ENCODE measurements around the gene ABCD1. TPM values are rescaled to one million over a fixed set of nuclear protein-coding genes. Genes with fewer than 3 reads are reported as not detected.
"Not testable (repeated sequence)": the region's sequence is repeated elsewhere in the genome, so short reads cannot be mapped to it uniquely, and the experiment has no call there.

Gene ABCD1
- total RNA-seq, 2 donors from 2014 or later = 14.7 to 17.7 TPM

DNA sequence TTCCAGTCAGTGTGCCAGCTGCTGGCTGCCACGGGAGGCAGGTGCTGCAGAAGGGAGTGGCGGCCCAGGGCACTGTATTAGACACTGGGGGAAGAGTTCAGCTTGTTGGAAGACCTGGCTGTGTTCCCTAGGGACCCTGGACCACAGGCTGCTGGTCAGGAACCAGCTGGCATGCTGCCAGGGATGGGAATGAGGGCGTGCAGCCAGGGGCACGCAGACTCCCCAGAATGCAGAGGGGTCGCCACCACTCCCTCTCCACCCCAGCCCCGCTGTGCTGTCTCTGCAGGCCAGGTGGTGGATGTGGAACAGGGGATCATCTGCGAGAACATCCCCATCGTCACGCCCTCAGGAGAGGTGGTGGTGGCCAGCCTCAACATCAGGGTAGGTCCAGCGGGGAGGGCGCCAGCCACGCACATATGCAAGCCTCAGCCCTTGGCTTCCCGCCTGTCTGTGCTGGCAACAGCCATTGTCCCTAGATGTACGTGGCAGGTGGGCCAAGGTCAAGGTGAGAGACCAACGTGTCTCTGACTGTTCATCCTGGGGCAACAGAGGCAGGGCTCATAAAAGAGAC lies 12.3 kb downstream of the ABCD1 start:
- H3K27me3 Mint-ChIP-seq = no peaks in the 10 kb centered on the region
- no peaks in the 10 kb centered on the region for H3K36me3 Mint-ChIP-seq (ENCODE audit: low read depth)
- H3K4me3 Mint-ChIP-seq = no peak overlapping the region
- H3K4me1 Mint-ChIP-seq = peaks cover 21% of the 10 kb centered on the region
- no peaks in the 10 kb centered on the region for H3K9me3 ChIP-seq (ENCODE audit: control insufficient read depth, low read length, poor library complexity, severe bottlenecking)
- DNase-seq (no peak), ATAC-seq (no peak)
- no peak overlapping the region for H3K27ac Mint-ChIP-seq

GRCh38 chrX:153738056-153738605 lies 13.5 kb downstream of the ABCD1 start:
- no peaks in the 10 kb centered on the region for H3K27me3 Mint-ChIP-seq
- H3K4me1 Mint-ChIP-seq = peaks cover 21% of the 10 kb centered on the region
- ATAC-seq (no peak), DNase-seq (no peak)
- H3K9me3 ChIP-seq (ENCODE audit: control insufficient read depth, low read length, poor library complexity, severe bottlenecking) = no peaks in the 10 kb centered on the region
- H3K36me3 Mint-ChIP-seq (ENCODE audit: low read depth) = no peaks in the 10 kb centered on the region
- no peak overlapping the region for H3K27ac Mint-ChIP-seq
- H3K4me3 Mint-ChIP-seq = no peak overlapping the region

GRCh38 chrX:153739754-153740486 lies 15.3 kb downstream of the ABCD1 start:
- Mint-ChIP-seq H3K4me3 (peak overlapping the region; percentile 89), H3K27ac (peak overlapping the region; percentile 53), H3K36me3 (ENCODE audit: low read depth) (no peaks in the 10 kb centered on the region), H3K4me1 (peaks cover 24% of the 10 kb centered on the region), H3K27me3 (no peaks in the 10 kb centered on the region)
- ATAC-seq (peak; percentile 75), DNase-seq (no peak)
- H3K9me3 ChIP-seq (ENCODE audit: control insufficient read depth, low read length, poor library complexity, severe bottlenecking) = no peaks in the 10 kb centered on the region

DNA sequence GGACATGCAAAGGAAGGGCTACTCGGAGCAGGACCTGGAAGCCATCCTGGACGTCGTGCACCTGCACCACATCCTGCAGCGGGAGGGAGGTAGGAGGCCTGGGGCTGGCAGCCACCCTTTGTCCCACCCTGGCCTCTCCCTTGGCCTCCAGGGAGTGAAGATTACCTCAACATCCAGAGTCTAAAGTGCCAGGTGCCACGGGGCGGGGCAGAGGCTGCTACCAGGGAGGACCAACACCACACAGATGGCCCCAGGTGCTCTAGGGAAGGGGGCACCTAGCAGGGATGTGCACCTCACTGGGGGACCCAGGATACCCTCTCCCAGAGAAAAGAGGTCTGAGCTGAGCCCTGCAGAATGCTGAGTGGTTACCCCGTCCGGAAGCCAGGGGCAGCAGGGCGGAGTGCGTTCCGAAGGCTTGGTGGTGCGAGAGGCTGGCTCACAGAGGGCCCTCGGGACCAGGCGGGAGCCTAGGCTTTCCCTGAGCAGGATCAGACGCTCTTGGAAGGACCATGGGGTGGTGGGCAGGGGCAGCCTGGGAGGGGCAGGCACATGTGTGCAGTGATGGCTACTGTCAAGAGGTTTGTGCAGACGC lies 16.1 kb downstream of the ABCD1 start:
- Mint-ChIP-seq H3K27me3 (no peaks in the 10 kb centered on the region), H3K27ac (peak overlapping the region; percentile 53), H3K4me1 (peaks cover 17% of the 10 kb centered on the region), H3K4me3 (peak overlapping the region; percentile 89), H3K36me3 (ENCODE audit: low read depth) (no peaks in the 10 kb centered on the region)
- DNase-seq (no peak), ATAC-seq (peak; percentile 21)
- H3K9me3 ChIP-seq (ENCODE audit: control insufficient read depth, low read length, poor library complexity, severe bottlenecking) = no peaks in the 10 kb centered on the region

- H3K27me3 Mint-ChIP-seq = no peaks in the 10 kb centered on the region
- no peaks in the 10 kb centered on the region for H3K36me3 Mint-ChIP-seq (ENCODE audit: low read depth)
- peaks cover 17% of the 10 kb centered on the region for H3K4me1 Mint-ChIP-seq
- no peak overlapping the region for H3K27ac Mint-ChIP-seq
- H3K4me3 Mint-ChIP-seq = peak overlapping the region; percentile 89
- H3K9me3 ChIP-seq (ENCODE audit: control insufficient read depth, low read length, poor library complexity, severe bottlenecking) = no peaks in the 10 kb centered on the region
- DNase-seq (no peak), ATAC-seq (no peak)
Observed at GRCh38 chrX:153741446-153741845, 16.8 kb downstream of the ABCD1 start.

GRCh38 chrX:153742111-153742510 lies 17.5 kb downstream of the ABCD1 start:
- H3K4me3 Mint-ChIP-seq; H3K9me3 ChIP-seq (ENCODE audit: control insufficient read depth, low read length, poor library complexity, severe bottlenecking); H3K36me3 Mint-ChIP-seq (ENCODE audit: low read depth); H3K27me3 Mint-ChIP-seq; DNase-seq; ATAC-seq; H3K27ac Mint-ChIP-seq: not testable (repeated sequence)
- H3K4me1 Mint-ChIP-seq = peaks cover 17% of the 10 kb centered on the region

DNA sequence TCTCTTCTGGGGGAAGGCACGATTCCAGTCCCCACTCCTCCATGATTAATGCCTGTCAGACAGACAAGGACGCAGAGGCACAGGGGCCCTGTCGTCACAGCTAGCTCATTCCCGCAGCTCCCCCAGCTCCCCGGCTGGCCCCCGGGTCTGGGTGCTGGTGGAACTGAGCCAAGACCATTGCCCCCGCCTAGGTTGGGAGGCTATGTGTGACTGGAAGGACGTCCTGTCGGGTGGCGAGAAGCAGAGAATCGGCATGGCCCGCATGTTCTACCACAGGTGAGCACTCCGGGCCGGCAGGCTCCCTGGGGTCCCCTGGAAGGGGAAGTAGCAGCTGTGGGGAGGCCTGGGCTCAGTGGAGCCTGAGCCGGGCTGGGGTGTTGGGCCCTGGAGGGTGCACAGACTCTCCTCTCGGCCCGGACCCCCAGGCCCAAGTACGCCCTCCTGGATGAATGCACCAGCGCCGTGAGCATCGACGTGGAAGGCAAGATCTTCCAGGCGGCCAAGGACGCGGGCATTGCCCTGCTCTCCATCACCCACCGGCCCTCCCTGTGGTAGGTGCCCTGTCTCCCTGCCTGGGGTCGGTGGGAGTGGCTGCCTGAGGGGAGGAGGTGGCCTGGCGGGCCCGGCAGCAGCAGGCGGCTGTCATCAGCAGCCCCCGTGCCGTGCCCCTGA lies 18.3 kb downstream of the ABCD1 start:
- not testable (repeated sequence) for H3K9me3 ChIP-seq (ENCODE audit: control insufficient read depth, low read length, poor library complexity, severe bottlenecking); H3K27ac Mint-ChIP-seq; ATAC-seq; DNase-seq; H3K27me3 Mint-ChIP-seq; H3K36me3 Mint-ChIP-seq (ENCODE audit: low read depth)
- peaks cover 17% of the 10 kb centered on the region for H3K4me1 Mint-ChIP-seq
- peak overlapping the region; percentile 36 for H3K4me3 Mint-ChIP-seq

- not testable (repeated sequence) for ATAC-seq; DNase-seq; H3K9me3 ChIP-seq (ENCODE audit: control insufficient read depth, low read length, poor library complexity, severe bottlenecking); H3K36me3 Mint-ChIP-seq (ENCODE audit: low read depth); H3K27me3 Mint-ChIP-seq; H3K4me3 Mint-ChIP-seq; H3K27ac Mint-ChIP-seq
- H3K4me1 Mint-ChIP-seq = peaks cover 17% of the 10 kb centered on the region
Observed at GRCh38 chrX:153743468-153744209, 19.0 kb downstream of the ABCD1 start.

GRCh38 chrX:153744210-153745066 lies 19.8 kb downstream of the ABCD1 start:
- no peaks in the 10 kb centered on the region for H3K9me3 ChIP-seq (ENCODE audit: control insufficient read depth, low read length, poor library complexity, severe bottlenecking)
- H3K36me3 Mint-ChIP-seq (ENCODE audit: low read depth) = no peaks in the 10 kb centered on the region
- no peak for ATAC-seq
- H3K4me3 Mint-ChIP-seq = no peak overlapping the region
- H3K4me1 Mint-ChIP-seq = peaks cover 17% of the 10 kb centered on the region
- DNase-seq = no peak
- H3K27ac Mint-ChIP-seq = no peak overlapping the region
- no peaks in the 10 kb centered on the region for H3K27me3 Mint-ChIP-seq

DNA sequence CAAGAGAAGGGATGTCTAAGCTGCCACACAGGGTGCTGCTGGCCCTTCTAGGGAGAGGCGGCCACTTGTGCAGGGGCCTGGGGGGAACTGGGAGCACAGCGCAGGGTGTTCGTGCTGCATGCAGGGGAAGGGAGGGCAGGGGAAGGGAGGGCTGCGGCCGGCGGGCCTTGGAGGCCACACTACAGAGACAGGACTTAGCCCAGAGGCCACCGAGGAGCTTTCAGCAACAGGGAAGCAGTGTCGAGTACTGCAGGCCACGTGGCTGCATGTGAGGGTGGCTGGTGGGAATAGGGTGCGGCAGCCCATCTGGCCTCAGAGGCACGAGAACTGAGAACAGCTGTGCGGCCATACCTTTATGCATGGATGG lies 20.4 kb downstream of the ABCD1 start:
- H3K27me3 Mint-ChIP-seq; H3K36me3 Mint-ChIP-seq (ENCODE audit: low read depth); H3K9me3 ChIP-seq (ENCODE audit: control insufficient read depth, low read length, poor library complexity, severe bottlenecking); H3K27ac Mint-ChIP-seq; DNase-seq; H3K4me3 Mint-ChIP-seq; ATAC-seq: not testable (repeated sequence)
- H3K4me1 Mint-ChIP-seq = peaks cover 17% of the 10 kb centered on the region

- no peak overlapping the region for H3K27ac Mint-ChIP-seq
- DNase-seq = no peak
- H3K27me3 Mint-ChIP-seq = no peaks in the 10 kb centered on the region
- H3K9me3 ChIP-seq (ENCODE audit: control insufficient read depth, low read length, poor library complexity, severe bottlenecking) = no peaks in the 10 kb centered on the region
- no peaks in the 10 kb centered on the region for H3K36me3 Mint-ChIP-seq (ENCODE audit: low read depth)
- peaks cover 9% of the 10 kb centered on the region for H3K4me1 Mint-ChIP-seq
- H3K4me3 Mint-ChIP-seq = no peak overlapping the region
- ATAC-seq = no peak
Observed at GRCh38 chrX:153746359-153746758, 21.7 kb downstream of the ABCD1 start.

DNA sequence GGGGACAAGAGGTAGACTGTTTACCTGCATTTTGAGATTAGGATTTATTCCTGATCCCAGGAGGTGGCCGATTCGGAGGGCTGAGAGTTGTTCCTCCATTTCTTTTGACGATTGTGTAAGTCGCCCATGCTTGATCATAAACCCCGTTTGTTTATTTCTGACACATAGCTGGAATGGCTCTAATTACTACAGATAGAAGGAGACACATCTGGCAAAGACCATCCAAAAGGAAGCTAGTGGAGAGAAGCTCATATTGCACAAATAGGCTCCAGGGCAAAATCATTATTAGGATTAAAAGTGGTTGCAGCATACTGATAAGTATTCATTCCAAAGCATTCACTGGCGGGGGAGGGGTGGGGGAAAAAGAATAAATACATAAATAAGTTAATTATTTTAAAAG lies 22.3 kb downstream of the ABCD1 start:
- not testable (repeated sequence) for DNase-seq; ATAC-seq; H3K4me1 Mint-ChIP-seq; H3K4me3 Mint-ChIP-seq; H3K27ac Mint-ChIP-seq; H3K9me3 ChIP-seq (ENCODE audit: control insufficient read depth, low read length, poor library complexity, severe bottlenecking); H3K27me3 Mint-ChIP-seq; H3K36me3 Mint-ChIP-seq (ENCODE audit: low read depth)
